ENCODE results near the gene SNX32. TPM values are rescaled to one million over a fixed set of nuclear protein-coding genes. Genes with fewer than 3 reads are reported as not detected.

The SNX32 gene
- total RNA-seq, 1 donor from 2014 or later = 0.10 TPM

DNA sequence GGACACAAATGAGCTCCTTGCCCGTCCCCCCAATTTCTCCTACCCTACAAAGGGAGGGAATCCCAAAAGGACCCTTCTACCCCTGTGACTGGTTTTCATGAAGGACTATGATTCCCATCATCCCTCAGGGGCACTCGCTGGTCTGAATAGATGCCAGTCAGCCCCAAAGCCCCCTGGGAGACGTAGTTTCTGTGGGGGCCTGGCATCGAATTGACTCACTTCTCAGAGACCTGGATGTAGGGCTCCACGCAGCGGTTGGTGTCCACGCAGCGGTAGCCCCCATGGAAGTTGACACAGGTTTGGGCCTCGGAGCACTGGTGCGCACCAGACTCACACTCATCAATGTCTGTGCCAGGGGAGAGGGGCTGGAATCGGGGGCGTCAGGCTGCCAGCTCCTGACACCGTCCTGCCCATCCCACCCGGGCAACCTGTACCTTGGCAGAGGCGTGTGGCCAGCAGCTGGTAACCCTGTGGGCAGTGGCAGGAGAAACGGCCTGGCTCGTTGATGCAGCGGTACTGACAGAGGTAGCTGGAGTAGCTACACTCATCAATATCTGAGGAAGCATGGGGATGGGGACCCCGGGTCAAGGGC is 34.4 kb downstream of the SNX32 start:
- DNase-seq = peak; percentile 37

DNA sequence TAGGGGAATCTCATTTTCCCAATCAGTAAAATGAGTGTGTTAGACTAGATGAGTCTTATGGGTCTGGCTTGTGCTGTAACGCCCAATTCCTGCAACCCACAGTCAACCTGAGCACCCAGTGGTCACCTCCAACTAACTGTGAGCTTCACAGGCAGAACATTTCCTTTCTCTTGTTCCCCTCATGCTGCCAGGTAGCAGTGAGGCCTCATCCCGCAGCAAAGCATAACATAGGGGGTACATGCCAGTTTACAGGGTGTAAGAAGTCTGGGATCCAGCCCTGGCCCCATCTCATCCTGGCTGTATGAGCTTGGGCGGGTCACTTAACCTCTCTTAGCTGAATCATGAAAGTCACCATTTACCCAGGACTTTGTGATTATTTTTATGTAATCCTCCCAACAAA is 35.1 kb downstream of the SNX32 start:
- no peak for DNase-seq

DNA sequence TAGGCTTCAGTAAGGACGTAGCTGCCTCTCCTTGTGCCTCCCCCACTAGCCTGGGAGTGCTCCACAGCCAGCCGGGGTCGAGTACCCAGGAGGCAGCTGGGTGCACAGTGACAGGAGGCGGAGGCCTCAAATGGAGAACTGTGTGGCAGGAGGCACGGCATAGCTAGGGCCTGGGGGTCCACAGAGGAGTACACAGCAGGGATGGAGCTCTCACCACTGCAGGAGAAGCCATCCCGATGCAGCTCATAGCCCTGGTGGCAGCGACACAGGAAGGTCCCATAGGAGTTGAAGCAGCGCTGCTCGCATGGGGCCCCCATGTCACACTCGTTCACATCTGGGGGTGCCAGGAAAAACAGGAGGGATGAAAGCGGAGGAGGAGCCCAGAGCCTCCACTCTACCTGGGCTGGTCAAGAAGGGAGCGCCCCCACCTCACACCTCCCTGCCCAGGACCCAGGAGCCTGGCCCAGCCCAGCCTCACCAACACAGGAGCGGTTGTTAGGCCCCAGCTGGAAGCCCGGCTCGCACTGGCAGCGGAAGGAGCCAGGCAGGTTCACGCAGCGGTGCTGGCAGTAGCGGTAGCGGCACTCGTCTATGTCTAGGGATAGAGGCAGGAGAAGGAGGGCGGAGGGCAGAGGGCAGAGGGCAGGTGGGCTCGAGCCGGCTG is 36.0 kb downstream of the SNX32 start:
- DNase-seq = no peak

DNA sequence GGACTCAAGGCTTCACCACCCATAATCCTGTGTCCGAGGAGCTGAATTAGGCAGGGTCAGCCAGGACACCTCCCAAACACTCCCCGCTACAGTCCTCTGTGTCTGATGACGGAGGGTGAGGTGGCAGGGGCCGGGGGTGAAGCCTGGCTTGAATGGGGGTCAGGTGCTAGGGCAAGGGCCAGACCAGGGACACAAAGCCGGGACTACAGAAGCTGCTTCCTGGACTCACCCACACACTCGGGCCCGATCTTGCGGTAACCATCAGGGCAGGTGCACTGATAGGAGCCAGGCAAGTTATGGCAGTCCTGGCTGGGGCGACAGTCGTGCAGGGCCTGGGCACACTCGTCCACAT is 36.5 kb downstream of the SNX32 start:
- DNase-seq = no peak

DNA sequence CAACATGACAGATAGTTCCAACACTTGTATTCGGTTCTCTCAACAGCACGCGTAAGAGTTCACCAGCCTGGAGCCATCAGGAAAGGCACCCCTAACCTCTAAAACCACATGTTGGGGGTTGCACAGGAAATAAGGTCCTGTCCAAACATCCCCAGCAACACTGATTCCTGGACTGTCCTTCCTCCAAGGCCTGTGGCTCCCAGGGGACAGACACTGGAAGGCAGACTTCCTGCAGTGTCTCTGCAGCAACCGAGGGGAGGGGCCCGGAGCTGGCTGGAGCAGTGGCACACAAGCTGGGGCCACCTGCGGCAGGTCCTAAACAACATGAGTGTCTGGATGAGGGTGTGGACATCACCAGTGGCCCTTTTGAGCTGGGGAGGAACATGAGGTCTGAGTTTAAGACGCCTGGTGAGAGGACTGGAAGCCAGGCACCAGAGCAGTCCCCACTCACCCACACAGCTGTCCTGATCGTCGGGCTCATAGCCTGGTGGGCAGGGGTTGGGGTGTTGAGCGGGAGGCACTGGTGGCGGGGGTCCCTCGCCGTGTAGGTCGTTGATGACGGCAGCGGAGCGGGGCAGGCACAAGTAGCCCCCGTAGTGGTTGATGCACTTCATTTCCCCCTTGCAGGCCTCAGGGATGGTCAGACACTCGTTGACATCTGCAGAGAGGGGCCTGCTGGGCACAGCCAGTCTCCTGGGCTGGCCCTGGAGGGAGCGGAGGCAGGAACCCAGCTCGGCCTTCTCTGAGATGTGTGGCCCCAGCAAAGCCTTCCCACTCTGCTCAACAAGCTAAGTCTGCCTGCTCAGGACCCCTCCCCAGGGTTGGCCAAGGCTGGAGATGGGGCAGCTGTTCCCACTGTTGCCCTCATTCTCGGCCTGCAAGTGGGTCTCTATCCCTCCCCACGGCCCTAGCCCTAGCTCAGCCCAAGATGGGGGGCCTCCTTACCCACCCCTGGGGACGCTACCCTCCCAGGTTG is 37.2 kb downstream of the SNX32 start:
- DNase-seq = no peak

DNA sequence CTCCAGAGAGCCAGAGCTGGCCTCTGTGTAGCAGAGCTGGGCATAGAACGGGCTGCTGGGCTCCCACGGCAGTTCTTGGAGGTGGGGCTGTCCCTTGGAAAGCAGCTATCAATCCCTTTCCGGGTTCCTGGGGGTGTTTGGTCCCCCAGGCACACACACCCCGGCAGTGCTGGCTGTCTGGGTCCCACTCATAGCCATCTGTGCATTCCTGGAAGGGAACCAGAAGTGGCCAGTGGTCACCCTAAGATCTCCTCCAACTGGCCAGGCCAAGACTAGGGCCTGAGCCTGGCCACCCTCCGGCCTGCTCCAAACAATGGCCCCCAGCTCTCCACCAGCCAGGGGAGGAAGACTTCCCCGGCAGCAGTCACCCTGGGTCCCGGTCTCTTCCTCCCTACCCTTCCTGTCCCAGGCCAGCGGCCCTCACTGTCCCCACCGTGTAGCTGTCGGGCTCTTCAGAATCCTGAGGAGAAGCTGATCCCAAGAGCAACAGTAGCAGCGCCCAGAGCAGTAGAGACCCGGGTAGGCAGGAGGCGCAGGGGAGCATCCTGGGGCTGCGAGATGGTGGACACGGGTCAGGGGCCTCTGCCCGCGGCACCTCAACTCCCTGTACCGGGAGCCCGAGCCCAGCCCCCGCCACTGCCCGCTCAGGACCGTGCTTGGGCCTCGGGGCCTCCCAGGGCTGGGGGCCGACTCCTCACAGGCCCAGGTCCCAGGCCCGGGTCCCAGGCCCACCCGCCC is 38.2 kb downstream of the SNX32 start:
- peak; percentile 38 for DNase-seq

DNA sequence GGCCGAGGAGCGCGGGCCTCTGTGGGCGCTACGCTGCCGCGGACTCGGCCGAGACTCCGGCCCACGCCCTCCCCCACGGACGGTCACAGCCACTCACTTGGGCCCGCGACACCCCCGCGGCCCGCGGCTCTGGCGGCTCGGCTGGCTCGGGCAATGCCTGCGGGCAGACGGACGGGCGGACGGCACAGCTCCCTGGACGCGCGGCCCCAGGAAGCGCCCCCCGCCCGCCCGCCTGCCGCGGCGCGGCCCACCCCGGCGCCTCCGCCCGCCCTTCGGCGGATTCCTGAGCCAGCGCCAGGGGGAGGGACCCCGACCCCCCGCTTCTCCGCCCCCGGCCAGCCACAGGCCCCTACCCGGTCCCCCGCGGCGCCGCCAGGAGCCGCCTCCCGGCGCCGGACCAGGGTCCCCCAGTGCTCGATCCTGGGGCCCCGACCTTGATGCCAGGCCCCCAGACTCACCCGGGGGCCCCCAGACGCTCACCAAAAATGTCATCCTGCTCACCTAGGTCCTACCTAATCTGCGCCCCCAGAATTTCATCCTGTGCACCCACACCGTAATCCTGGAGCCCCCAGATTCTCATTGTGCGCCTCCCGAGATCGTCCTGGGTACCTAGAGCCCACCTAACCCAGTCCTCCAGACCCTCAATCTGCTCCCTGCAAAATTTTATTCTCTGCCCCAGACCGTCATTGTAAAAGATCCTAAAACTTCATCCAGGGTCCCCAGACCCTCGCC is 39.0 kb downstream of the SNX32 start, which contains the start of gene EFEMP2:
Gene EFEMP2 (minus strand): TSS at position 215 of the 732 bp plus-strand sequence. CDS start 446 bp downstream, outside the sequence.
- peak; percentile 80 for DNase-seq

DNA sequence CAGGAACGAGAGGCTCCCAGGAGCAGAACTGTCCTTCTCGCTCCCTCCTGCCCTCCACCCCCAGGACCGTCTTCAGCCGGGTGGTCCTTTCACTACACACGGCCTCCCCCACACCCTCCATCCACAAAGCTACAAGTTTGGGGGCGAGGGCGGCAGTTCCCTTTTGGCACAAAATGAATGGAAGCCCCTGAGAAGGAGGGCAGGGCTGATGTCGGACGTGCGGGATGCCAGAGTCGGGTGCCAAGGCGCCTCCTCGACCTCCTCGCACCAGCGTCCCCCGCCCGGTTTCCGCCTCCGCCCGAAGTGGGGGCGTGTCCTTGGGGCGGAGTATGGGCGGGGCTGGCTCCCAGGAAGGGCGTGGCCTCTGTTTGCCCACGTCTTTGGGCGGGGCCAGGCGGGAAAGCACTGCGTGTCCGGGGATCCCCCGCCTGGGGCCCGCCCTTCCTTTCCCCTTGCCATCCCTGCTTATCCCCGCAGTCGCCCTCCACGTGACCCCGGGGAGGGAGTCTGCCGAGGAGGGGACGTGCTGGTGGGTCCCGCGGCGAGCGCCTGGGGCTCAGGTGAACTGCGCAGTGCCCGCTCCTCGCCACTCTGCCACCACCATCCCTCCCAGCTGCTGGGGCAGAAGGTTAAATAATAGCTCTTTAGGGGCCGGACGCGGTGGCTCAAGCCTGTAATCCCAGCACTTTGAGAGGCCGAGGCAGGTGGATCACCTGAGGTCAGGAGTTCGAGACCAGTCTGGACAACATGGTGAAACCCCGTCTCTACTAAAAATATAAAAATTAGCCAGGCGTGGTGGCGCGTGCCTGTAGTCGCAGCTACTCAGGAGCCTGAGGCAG is 39.8 kb downstream of the SNX32 start:
- DNase-seq = peak; percentile 97

DNA sequence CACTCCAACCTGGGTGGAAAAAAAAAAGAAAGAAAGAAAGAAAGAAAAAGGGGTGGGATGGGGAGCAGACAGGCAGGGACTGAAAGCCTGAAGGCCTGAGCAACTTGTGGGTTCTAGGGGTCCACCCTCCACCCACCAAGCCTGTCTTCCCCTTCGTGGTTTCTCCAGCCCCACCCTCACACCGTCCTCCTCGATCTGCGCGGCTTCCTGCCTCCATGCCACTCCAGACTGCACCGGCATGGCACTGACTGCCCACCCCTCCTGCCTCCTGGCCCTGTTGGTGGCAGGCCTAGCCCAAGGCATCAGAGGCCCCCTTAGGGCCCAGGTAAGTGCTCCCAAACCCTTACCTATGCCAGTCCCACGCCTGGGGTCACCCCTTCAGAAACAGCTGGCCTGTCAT is 45.9 kb downstream of the SNX32 start, which contains the start of gene CTSW:
Gene CTSW (plus strand): TSS at position 221 of the 400 bp plus-strand sequence. CDS start 18 bp downstream, at position 239.
- DNase-seq = no peak

DNA sequence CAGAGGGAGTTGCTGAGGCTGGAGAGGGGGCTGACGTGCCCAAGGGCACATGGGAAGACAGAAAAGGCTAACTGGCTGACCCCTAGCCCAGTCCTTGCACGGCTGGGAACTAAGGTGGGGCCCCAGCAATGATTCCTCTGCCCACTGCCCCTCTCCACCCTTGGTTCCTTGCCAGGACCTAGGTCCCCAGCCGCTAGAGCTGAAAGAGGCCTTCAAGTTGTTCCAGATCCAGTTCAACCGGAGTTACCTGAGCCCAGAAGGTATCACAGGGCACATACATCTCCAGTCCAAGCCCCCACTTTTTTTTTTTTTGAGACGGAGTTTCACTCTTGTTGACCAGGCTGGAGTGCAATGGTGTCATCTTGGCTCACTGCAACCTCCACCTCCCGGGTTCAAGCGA is 46.3 kb downstream of the SNX32 start:
- DNase-seq = no peak

DNA sequence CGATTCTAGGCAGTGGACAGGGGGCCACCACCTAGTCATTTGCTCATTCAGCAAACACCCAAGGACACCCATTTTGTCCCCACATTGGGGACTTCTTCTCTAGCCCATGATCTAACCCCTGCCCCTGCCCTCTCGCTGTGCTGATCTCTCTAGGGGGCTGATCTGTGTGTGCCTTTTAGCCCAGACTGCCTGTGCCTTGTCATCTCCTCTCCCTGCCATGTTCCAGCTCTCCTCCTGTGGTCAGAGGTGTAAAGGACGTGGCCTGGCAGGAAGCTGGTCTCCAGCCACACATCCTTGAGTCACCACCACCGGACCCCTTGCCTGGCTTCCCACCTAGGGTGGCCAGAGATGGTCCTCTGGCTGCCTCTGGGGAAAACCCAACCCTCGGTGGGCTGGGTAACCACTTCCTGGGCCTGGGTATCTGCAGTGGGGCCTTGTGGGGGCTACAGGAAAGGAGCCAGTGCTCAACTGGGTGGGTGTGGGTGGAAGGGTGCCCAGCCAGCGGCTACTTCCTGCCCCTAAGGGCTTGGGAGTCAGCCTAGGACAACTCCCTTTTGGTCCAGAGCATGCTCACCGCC is 47.2 kb downstream of the SNX32 start:
- no peak for DNase-seq

DNA sequence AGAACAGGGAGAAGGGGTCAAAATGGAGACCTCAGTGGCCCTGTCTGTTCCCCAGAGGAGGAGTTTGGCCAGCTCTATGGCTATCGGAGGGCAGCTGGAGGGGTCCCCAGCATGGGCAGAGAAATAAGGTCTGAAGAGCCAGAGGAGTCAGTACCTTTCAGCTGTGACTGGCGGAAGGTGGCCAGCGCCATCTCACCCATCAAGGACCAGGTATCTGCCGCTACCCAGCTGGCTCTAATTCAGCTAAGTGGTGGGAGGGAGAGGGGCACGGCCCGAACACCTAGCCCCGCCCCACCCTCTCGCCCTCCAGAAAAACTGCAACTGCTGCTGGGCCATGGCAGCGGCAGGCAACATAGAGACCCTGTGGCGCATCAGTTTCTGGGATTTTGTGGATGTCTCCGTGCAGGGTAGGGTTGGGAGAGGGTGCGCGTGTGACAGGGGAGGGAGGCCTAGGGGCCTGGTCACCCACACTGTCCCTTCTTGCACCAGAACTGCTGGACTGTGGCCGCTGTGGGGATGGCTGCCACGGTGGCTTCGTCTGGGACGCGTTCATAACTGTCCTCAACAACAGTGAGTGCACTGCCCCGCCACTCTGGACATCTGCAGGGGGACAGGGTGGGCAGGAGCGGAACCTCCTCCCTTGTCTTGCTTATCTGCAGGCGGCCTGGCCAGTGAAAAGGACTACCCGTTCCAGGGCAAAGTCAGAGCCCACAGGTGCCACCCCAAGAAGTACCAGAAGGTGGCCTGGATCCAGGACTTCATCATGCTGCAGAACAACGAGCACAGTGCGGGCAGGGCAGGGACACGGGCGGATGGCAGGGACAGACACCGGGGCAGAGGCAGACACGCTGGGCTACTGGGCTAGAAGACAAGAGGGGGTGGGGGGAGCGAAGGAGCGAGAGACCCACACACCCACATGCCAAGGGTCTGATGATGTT is 48.6 kb downstream of the SNX32 start:
- DNase-seq = no peak

DNA sequence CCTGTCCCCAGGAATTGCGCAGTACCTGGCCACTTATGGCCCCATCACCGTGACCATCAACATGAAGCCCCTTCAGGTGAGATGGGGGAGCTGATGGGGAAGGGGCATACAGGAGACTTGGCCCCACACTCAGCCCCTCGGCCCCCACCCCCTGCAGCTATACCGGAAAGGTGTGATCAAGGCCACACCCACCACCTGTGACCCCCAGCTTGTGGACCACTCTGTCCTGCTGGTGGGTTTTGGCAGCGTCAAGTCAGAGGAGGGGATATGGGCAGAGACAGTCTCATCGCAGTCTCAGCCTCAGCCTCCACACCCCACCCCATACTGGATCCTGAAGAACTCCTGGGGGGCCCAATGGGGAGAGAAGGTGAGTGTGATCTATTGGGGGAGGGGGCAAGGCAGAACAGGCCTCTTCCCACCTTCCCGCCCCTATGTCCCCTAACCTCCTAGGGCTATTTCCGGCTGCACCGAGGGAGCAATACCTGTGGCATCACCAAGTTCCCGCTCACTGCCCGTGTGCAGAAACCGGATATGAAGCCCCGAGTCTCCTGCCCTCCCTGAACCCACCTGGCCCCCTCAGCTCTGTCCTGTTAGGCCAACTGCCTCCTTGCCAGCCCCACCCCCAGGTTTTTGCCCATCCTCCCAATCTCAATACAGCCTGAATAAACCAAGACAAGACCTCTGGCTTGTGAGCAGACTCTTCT is 49.4 kb downstream of the SNX32 start:
- DNase-seq = no peak

DNA sequence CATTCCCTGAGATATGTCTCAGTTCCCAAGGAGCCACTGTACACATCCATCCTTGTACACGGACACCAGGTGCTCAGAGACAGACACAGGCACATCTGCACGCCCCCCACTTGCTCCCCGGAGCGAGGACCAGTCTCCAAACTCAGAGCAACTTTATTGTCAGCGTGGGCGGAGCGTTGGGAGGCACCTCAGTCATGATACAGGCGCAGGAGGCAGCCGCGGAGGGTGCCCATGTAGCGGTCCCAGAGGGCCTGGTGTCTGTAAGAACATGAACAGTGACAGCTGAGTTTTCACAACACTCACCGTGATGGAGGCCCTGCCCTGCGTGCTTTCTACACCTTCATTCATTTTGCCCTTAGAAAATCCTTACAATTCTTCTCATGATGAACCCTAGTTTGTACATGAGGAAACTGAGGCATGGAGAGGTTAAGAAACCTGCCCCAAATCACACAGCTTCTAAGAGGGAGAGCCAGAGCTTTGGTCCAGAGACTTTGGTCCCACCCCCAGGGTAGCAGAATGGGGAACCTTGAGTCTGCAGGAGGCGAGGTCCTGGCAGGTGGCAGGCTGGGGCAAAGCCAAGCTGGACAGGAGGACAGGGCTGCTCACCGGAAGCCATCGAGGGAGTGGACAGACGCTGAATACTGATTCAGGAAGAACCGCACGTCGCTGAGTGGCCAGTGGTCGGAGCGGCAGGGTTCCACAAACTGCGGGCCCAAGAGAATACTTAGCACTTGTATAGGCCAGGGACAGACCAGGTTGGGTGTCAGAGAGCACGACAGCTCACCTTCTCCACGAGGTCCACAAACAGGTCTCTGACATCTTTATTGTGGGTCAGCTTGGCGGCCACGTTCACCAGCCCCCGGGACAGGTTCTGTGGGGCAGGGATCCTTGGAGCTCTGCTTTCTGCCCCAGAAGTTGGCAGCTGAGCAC is 50.3 kb downstream of the SNX32 start:
- no peak for DNase-seq

DNA sequence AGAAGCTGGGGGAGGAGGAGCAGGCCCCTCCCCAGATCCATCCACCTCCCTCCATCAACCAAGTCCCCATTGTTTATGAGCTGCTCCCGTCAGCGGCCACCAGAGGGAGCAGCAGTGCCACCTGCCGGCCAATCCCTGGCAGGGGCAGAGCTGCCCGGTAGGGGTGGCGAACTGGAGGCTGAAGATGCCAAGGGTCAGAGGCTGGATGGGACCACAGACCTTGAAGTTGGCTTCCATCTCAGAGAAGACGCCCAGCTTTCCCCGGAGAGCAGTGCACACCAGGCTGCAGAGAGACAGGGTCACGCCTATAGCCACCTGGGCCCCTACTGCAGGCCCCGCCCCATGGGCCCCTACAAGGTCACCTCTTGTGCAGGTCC is 50.9 kb downstream of the SNX32 start:
- DNase-seq = peak; percentile 81

DNA sequence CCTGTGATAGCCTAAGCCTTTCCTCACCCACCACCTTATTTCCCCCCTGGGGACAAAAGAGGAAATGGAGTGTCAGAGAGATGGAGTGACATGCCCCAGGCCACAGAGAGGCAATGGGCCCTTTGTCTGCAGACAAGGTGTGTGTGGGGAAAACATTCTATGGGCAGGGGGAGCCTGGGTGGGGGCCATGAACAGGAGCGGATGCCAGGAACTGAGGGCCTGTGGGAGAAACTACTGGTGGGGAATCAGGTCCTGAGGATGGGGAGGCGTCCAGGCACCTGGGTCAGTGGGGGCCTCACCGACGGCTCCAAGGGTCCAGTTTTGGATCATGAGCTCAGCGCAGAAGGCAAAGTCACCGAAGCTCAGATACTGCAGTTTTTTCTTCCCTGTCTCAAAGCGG is 51.5 kb downstream of the SNX32 start:
- DNase-seq = no peak
